PFSK-1 (cell line): ENCODE data around the gene CCIN.

Experiments used
- FOXP2 ChIP-seq: optimal IDR thresholded peaks from 2 replicates; pipeline ENCODE3; 2011; ENCODE audit warnings: borderline replicate concordance, control low read depth, inconsistent platforms; ENCODE audit not compliant: insufficient read depth; ENCODE audit errors: extremely low read length, extremely low read depth
- POLR2AphosphoS5 ChIP-seq: IDR thresholded peaks from 2 replicates; pipeline ENCODE4 v1.6.1; 2012; ENCODE audit warnings: low read depth, mild to moderate bottlenecking, control low read depth, low read length, moderate library complexity
- REST ChIP-seq, 2 experiments: IDR thresholded peaks; 2 replicates each; pipeline versions ENCODE4 v1.6.1 to v1.8.0; 2011 to 2012; ENCODE audit warnings: low read depth in 2 of 2, low read length in 2 of 2, control low read depth in 1 of 2, inconsistent platforms in 1 of 2, mild to moderate bottlenecking in 1 of 2, moderate library complexity in 1 of 2; ENCODE audit not compliant: insufficient read depth in 1 of 2
- SIN3A ChIP-seq: IDR thresholded peaks from 2 replicates; pipeline ENCODE4 v1.6.1; 2012; ENCODE audit warnings: mild to moderate bottlenecking, low read length, moderate library complexity, borderline replicate concordance; ENCODE audit not compliant: insufficient read depth
- TAF1 ChIP-seq: IDR thresholded peaks from 2 replicates; pipeline ENCODE4 v1.6.1; 2012; ENCODE audit warnings: low read length, control low read depth, borderline replicate concordance; ENCODE audit not compliant: insufficient read depth

CCIN gene

GRCh38 chr9:36188212-36188611 lies 19.0 kb downstream of the CCIN start:
- TF ChIP-seq SIN3A = no peak
- TF ChIP-seq POLR2AphosphoS5 = no peak
- TF ChIP-seq REST (IDR thresholded peaks at IDR 0.05; ENCODE audit: insufficient read depth in 1 of 2, low read depth in 2 of 2, low read length in 2 of 2) = no peak
- TF ChIP-seq FOXP2 = no peak
- no peak for TF ChIP-seq TAF1

- TF ChIP-seq REST (IDR thresholded peaks at IDR 0.05; ENCODE audit: insufficient read depth in 1 of 2, low read depth in 2 of 2, low read length in 2 of 2) = no peak
- TF ChIP-seq TAF1 = no peak
- TF ChIP-seq FOXP2 = no peak
- TF ChIP-seq POLR2AphosphoS5 = no peak
Measured at GRCh38 chr9:36189976-36190375, 20.8 kb downstream of the CCIN start.

- TF ChIP-seq TAF1 (peak; percentile 94; the same call in 1 of the 2 replicates), POLR2AphosphoS5 (peak; percentile 89), REST (IDR thresholded peaks at IDR 0.05; ENCODE audit: insufficient read depth in 1 of 2, low read depth in 2 of 2, low read length in 2 of 2) (peak; percentile 29; a peak in 1 of 4 replicates), SIN3A (no peak; the same call in 1 of the 2 replicates), FOXP2 (peak; percentile 50)
Measured at GRCh38 chr9:36190388-36191289, 21.5 kb downstream of the CCIN start, which contains the start of gene CLTA. CLTA (plus strand) TSS chr9:36190921; CDS start chr9:36191057, 136 bp downstream.

GRCh38 chr9:36191290-36191645 lies 22.1 kb downstream of the CCIN start:
- TF ChIP-seq FOXP2 (no peak), TAF1 (no peak), POLR2AphosphoS5 (no peak), SIN3A (no peak), REST (IDR thresholded peaks at IDR 0.05; ENCODE audit: insufficient read depth in 1 of 2, low read depth in 2 of 2, low read length in 2 of 2) (no peak)
